Measurements from ENCODE around the gene ANKRD65.
"Not testable (repeated sequence)": the region's sequence is repeated elsewhere in the genome, so short reads cannot be mapped to it uniquely, and the experiment has no call there.

The ANKRD65 gene

DNA sequence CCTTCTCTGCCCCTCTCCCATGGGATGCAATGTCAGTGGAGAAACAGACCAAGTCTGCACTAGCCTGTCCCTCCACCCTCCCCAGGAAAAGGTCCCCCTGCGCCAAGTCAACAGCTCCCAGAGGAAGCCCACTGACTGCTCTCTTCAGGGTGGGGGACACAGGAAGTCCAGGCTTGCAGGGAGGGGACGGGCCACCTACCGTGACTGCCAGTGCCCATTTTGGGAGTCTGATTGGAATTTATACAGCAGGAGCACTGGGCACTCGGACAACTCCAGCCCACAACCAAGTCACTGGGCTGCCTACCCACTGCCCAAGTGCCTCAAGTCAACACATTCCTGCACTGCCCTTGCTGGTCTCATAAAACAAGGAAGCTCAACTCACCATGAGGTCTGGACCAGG is 28.1 kb downstream of the ANKRD65 start:
- no peak for TF ChIP-seq POLR2A (IDR thresholded peaks at IDR 0.05; ENCODE audit: low read depth, low read length)
- no peak for DNase-seq (ENCODE audit: insufficient read length, low spot score)
- no peak for FAIRE-seq

DNA sequence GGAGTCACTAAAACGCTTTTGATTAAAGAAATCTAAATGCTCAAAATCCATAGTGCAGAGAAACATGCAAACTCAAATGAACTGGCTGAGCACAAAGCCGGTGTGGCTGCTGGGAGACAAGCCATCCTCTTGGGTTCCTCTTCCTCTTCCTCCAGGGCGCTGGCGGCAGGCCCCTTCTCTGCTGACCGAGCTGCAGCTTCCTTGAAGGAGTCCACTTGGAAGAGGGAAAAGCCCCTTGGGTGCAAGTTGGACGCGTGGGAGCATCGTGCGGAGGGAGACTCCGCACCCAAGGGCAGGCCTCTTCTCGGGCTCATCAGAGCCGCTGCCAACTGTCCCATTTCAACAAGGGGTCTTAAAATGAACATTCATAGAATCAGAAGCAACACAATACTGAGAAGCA is 29.9 kb downstream of the ANKRD65 start:
- TF ChIP-seq POLR2A (IDR thresholded peaks at IDR 0.05; ENCODE audit: low read depth, low read length): no peak
- DNase-seq (ENCODE audit: insufficient read length, low spot score) (no peak), FAIRE-seq (no peak)

GRCh38 chr1:1390675-1391074 is 30.4 kb downstream of the ANKRD65 start:
- no peak for TF ChIP-seq POLR2A (IDR thresholded peaks at IDR 0.05; ENCODE audit: low read depth, low read length)
- no peak for DNase-seq (ENCODE audit: insufficient read length, low spot score)
- FAIRE-seq: no peak

DNA sequence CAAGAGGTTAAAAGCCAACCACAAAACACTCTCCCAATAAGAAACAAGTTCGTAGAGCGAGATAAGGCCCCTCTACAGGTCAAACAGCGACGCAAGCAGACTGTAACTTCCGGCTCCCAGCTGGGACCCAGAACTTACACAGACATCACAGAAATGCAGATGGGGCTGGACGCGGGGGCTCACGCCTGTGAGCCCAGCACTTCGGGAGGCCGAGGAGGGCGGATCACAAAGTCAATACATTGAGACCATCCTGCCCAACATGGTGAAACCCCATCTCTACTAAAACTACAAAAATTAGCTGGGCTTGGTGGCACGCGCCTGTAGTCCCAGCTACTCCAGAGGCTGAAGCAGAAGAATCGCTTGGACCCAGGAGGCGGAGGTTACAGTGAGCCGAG is 33.0 kb downstream of the ANKRD65 start:
- DNase-seq (ENCODE audit: insufficient read length, low spot score) (no peak), FAIRE-seq (no peak)
- no peak for TF ChIP-seq POLR2A (IDR thresholded peaks at IDR 0.05; ENCODE audit: low read depth, low read length)

GRCh38 chr1:1387098-1388077 is 33.7 kb downstream of the ANKRD65 start:
- DNase-seq (ENCODE audit: insufficient read length, low spot score) (no peak), FAIRE-seq (no peak)
- TF ChIP-seq POLR2A (IDR thresholded peaks at IDR 0.05; ENCODE audit: low read depth, low read length): no peak

GRCh38 chr1:1385931-1386330 is 35.1 kb downstream of the ANKRD65 start:
- DNase-seq (ENCODE audit: insufficient read length, low spot score) (no peak), FAIRE-seq (no peak)
- no peak for TF ChIP-seq POLR2A (IDR thresholded peaks at IDR 0.05; ENCODE audit: low read depth, low read length)

- not testable (repeated sequence) for DNase-seq (ENCODE audit: insufficient read length, low spot score); FAIRE-seq
Measured at GRCh38 chr1:1385339-1385738, 35.7 kb downstream of the ANKRD65 start.

- no peak for FAIRE-seq
- no peak for DNase-seq (ENCODE audit: insufficient read length, low spot score)
- TF ChIP-seq POLR2A (IDR thresholded peaks at IDR 0.05; ENCODE audit: low read depth, low read length): no peak
Measured at GRCh38 chr1:1381294-1381693, 39.8 kb downstream of the ANKRD65 start.

DNA sequence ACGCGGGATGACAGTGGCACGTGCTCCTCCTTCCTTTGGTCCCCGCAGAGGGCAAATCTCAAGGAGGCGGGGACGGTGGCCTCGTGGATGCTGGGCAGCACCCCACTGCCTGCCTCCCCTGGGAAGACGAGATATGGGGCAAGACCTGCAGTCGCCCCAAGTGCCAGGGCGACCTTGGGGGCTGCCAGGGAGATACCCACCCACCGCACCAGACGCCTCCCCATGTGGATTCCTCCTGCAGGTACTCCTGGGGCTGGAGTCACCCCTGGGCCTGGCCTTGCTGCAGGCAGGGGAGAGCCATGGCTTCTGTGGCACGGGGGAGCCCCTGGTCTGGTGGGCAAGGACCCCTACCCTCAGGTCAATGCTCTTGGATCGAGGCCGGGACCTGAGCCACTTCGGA is 40.2 kb downstream of the ANKRD65 start:
- TF ChIP-seq POLR2A (IDR thresholded peaks at IDR 0.05; ENCODE audit: low read depth, low read length): no peak

GRCh38 chr1:1377540-1378205 is 43.4 kb downstream of the ANKRD65 start:
- no peak for FAIRE-seq
- DNase-seq (ENCODE audit: insufficient read length, low spot score): no peak
- no peak for TF ChIP-seq POLR2A (IDR thresholded peaks at IDR 0.05; ENCODE audit: low read depth, low read length)

More for the DNA sequence above, 40.2 kb downstream of the ANKRD65 start:
- DNase-seq (ENCODE audit: insufficient read length, low spot score): no peak
- FAIRE-seq: no peak

DNA sequence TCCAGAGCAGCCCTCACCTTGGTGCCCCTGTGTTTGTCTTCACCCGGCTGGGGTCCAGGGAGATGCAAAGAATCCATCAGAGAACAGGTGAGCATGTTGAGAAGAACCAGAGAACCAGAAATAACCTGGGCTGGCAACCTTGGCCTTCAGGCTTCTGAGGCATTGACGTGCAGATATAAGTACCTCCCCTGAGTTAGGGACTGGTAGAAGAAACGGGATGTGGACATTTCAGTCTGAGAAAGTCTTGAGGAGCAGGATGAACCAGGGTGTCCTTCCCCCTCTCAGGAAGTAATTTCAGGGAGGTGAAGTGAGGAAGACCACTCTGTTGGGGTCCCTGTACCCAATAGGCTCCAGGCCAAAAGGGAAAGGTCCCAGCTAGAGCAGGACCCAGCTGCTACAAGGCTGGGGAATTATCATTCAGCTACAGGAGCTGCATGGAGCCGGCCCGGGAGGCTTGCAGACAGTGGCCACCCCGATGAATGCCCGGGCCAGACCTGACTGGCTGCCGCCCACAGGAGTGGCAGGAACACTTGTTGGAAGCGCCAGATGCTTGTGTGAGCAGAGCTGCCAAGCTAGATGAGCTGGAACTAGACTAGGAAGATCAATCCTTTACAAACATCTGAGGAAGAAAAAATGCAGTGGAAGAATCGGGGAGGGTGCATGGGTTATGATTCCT is 44.4 kb downstream of the ANKRD65 start:
- FAIRE-seq (no peak), DNase-seq (ENCODE audit: insufficient read length, low spot score) (no peak)
- no peak for TF ChIP-seq POLR2A (IDR thresholded peaks at IDR 0.05; ENCODE audit: low read depth, low read length)

DNA sequence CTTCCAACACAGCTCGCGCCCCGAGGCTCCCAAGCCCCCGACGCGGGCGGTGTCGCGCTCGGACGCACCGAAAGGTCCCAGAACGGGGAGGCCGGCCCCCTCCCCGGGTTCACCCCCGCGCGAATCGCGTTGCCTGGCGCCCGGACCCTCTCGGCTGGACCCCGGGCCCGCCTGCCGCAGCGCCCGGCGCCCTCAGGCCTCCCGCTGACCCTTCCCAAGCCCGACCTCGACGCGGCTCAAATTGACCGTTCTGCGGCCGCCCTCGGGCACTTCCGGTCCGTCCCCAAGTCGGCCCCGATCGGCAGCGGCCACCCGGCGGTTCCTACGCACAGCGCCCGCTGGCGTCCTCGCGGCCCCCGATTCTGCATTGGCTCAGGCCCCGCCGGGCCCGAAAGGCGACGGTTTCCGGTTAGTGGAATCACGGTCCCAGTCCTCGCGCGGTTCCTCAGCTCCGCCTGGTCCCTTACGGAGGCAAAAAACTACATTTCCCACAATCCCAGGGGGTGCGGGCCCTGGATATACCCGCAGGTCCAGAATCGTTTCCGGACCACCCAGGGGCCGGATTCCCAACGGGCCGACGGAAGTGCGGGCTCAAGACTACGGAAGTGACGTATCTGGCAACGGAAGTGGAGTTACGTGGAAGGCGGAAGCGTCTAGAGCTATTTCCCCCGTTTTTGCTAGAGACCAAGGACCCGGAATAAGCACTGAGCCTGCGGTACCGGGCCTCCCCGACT is 46.0 kb downstream of the ANKRD65 start, which contains the start of gene AURKAIP1:
AURKAIP1 (minus strand) TSS at position 279 of the 734 bp plus-strand sequence. CDS start 451 bp downstream, outside the sequence.
- FAIRE-seq (peak; percentile 70), DNase-seq (ENCODE audit: insufficient read length, low spot score) (peak; percentile 91)
- TF ChIP-seq POLR2A (IDR thresholded peaks at IDR 0.05; ENCODE audit: low read depth, low read length): peak; percentile 30; the same call in 1 of the 2 replicates

DNA sequence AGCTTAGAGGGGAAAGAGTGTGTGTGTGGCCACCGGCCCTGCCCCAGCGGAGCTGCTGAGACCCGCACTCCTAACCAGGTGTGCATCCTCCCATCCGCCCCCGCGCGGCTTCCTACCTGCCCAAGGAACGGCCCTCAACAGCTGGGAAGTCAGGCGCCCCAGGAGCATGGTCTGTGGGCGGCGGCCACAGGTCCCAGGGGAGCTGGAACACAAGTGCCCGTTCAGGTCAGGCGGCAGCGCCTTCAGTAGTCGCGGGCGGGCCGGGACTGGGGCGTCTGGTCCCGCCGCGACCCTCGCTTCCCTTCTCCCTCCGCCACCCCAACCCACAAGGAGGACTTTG is 46.5 kb downstream of the ANKRD65 start:
- no peak for DNase-seq (ENCODE audit: insufficient read length, low spot score)
- FAIRE-seq: no peak
- TF ChIP-seq POLR2A (IDR thresholded peaks at IDR 0.05; ENCODE audit: low read depth, low read length): no peak

Data from H54 (cell line).